Measurements from ENCODE around the gene SNTG2.
A peak's percentile ranks its signal among the peaks of the same experiment; 100 is the strongest.
"Not testable (repeated sequence)": the region's sequence is repeated elsewhere in the genome, so short reads cannot be mapped to it uniquely, and the experiment has no call there.

Gene SNTG2

GRCh38 chr2:950080-950966 lies at the start of gene SNTG2:
SNTG2 (plus strand) TSS chr2:950849; CDS start chr2:950997, 148 bp downstream.
- no peaks in the 10 kb centered on the region for H3K36me3 Mint-ChIP-seq
- ATAC-seq (replicated peaks) (peak in 1 of 2 donors; percentile 61), DNase-seq (peak; percentile 11)
- peaks cover 22 to 31% of the 10 kb centered on the region in 2 donors for H3K4me1 Mint-ChIP-seq
- no peaks in the 10 kb centered on the region for H3K9me3 Mint-ChIP-seq
- peak within 1 kb of the TSS; percentile 76 to 83 for H3K4me3 Mint-ChIP-seq
- peaks cover 44 to 46% of the 10 kb centered on the region in 2 donors for H3K27me3 Mint-ChIP-seq
- H3K27ac Mint-ChIP-seq: peak within 1 kb of the TSS; percentile 71

GRCh38 chr2:902584-902983 lies 48.1 kb upstream of the SNTG2 start:
- no peak for DNase-seq

GRCh38 chr2:903223-903900 lies 47.3 kb upstream of the SNTG2 start:
- Mint-ChIP-seq H3K36me3 (no peaks in the 10 kb centered on the region), H3K9me3 (peaks cover 0 to 4% of the 10 kb centered on the region in 2 donors), H3K27ac (no peak overlapping the region), H3K4me3 (no peak overlapping the region), H3K27me3 (peaks cover 15 to 25% of the 10 kb centered on the region in 2 donors), H3K4me1 (no peaks in the 10 kb centered on the region)
- no peak for ATAC-seq (replicated peaks)
- no peak for DNase-seq

More at GRCh38 chr2:902584-902983, 48.1 kb upstream of the SNTG2 start:
- ATAC-seq (replicated peaks): no peak
- Mint-ChIP-seq H3K27ac (no peak overlapping the region), H3K27me3 (peaks cover 15 to 25% of the 10 kb centered on the region in 2 donors), H3K4me3 (no peak overlapping the region), H3K9me3 (peaks cover 5 to 8% of the 10 kb centered on the region in 2 donors), H3K36me3 (peaks cover 0 to under 1% of the 10 kb centered on the region in 2 donors), H3K4me1 (no peaks in the 10 kb centered on the region)

- H3K27me3 Mint-ChIP-seq: peaks cover 15 to 25% of the 10 kb centered on the region in 2 donors
- ATAC-seq (replicated peaks) (no peak), DNase-seq (no peak)
- no peaks in the 10 kb centered on the region for H3K36me3 Mint-ChIP-seq
- no peaks in the 10 kb centered on the region for H3K4me1 Mint-ChIP-seq
- H3K27ac Mint-ChIP-seq: no peak overlapping the region
- no peak overlapping the region for H3K4me3 Mint-ChIP-seq
- H3K9me3 Mint-ChIP-seq: peaks cover 0 to 4% of the 10 kb centered on the region in 2 donors
Measured at GRCh38 chr2:904246-905024, 46.2 kb upstream of the SNTG2 start.

GRCh38 chr2:905091-905832 lies 45.4 kb upstream of the SNTG2 start:
- ATAC-seq (replicated peaks) (no peak), DNase-seq (no peak)
- Mint-ChIP-seq H3K36me3 (peaks cover 2% of the 10 kb centered on the region in 2 donors), H3K27me3 (peaks cover 15 to 22% of the 10 kb centered on the region in 2 donors), H3K4me3 (no peak overlapping the region), H3K27ac (no peak overlapping the region), H3K9me3 (peaks cover 1 to 2% of the 10 kb centered on the region in 2 donors), H3K4me1 (peaks cover 0 to 1% of the 10 kb centered on the region in 2 donors)

GRCh38 chr2:905833-906140 lies 44.9 kb upstream of the SNTG2 start:
- no peak overlapping the region for H3K27ac Mint-ChIP-seq
- H3K9me3 Mint-ChIP-seq: peaks cover 4 to 6% of the 10 kb centered on the region in 2 donors
- peaks cover 3 to 5% of the 10 kb centered on the region in 2 donors for H3K4me1 Mint-ChIP-seq
- no peak overlapping the region for H3K4me3 Mint-ChIP-seq
- ATAC-seq (replicated peaks) (no peak), DNase-seq (no peak)
- H3K36me3 Mint-ChIP-seq: peaks cover 5 to 6% of the 10 kb centered on the region in 2 donors
- peaks cover 15 to 21% of the 10 kb centered on the region in 2 donors for H3K27me3 Mint-ChIP-seq

- no peak for DNase-seq
- ATAC-seq (replicated peaks): no peak
- peaks cover 15 to 21% of the 10 kb centered on the region in 2 donors for H3K27me3 Mint-ChIP-seq
- peaks cover 3 to 5% of the 10 kb centered on the region in 2 donors for H3K4me1 Mint-ChIP-seq
- no peak overlapping the region for H3K4me3 Mint-ChIP-seq
- H3K36me3 Mint-ChIP-seq: peaks cover 5 to 6% of the 10 kb centered on the region in 2 donors
- no peak overlapping the region for H3K27ac Mint-ChIP-seq
- H3K9me3 Mint-ChIP-seq: peaks cover 6% of the 10 kb centered on the region in 2 donors
Measured at GRCh38 chr2:907706-908105, 42.9 kb upstream of the SNTG2 start.

GRCh38 chr2:908568-908967 lies 42.1 kb upstream of the SNTG2 start:
- H3K4me3 Mint-ChIP-seq: no peak overlapping the region
- peaks cover 5 to 6% of the 10 kb centered on the region in 2 donors for H3K36me3 Mint-ChIP-seq
- ATAC-seq (replicated peaks) (no peak), DNase-seq (no peak)
- peaks cover 6% of the 10 kb centered on the region in 2 donors for H3K9me3 Mint-ChIP-seq
- peaks cover 3 to 5% of the 10 kb centered on the region in 2 donors for H3K4me1 Mint-ChIP-seq
- no peak overlapping the region for H3K27ac Mint-ChIP-seq
- H3K27me3 Mint-ChIP-seq: peaks cover 8 to 14% of the 10 kb centered on the region in 2 donors

- not testable (repeated sequence) for H3K36me3 Mint-ChIP-seq; H3K4me1 Mint-ChIP-seq; DNase-seq; H3K9me3 Mint-ChIP-seq; ATAC-seq (replicated peaks); H3K27me3 Mint-ChIP-seq
- peak overlapping the region; percentile 93 for H3K27ac Mint-ChIP-seq
- H3K4me3 Mint-ChIP-seq: peak overlapping the region in 1 of 2 donors; percentile 65
Measured at GRCh38 chr2:909764-910379, 40.8 kb upstream of the SNTG2 start.

GRCh38 chr2:910698-911097 lies 40.0 kb upstream of the SNTG2 start:
- Mint-ChIP-seq H3K27me3 (peaks cover 5 to 6% of the 10 kb centered on the region in 2 donors), H3K4me3 (peak overlapping the region in 1 of 2 donors; percentile 65), H3K36me3 (peaks cover 5 to 6% of the 10 kb centered on the region in 2 donors), H3K27ac (peak overlapping the region; percentile 93), H3K4me1 (peaks cover 3 to 5% of the 10 kb centered on the region in 2 donors), H3K9me3 (peaks cover 6% of the 10 kb centered on the region in 2 donors)
- DNase-seq (no peak), ATAC-seq (replicated peaks) (no peak)

GRCh38 chr2:915979-916378 lies 34.7 kb upstream of the SNTG2 start:
- H3K27me3 Mint-ChIP-seq: peaks cover 13 to 22% of the 10 kb centered on the region in 2 donors
- DNase-seq (no peak), ATAC-seq (replicated peaks) (no peak)
- no peaks in the 10 kb centered on the region for H3K4me1 Mint-ChIP-seq
- peaks cover 0 to 3% of the 10 kb centered on the region in 2 donors for H3K9me3 Mint-ChIP-seq
- no peak overlapping the region for H3K27ac Mint-ChIP-seq
- H3K4me3 Mint-ChIP-seq: no peak overlapping the region
- H3K36me3 Mint-ChIP-seq: no peaks in the 10 kb centered on the region

- no peak overlapping the region for H3K27ac Mint-ChIP-seq
- no peaks in the 10 kb centered on the region for H3K36me3 Mint-ChIP-seq
- DNase-seq: no peak
- H3K4me1 Mint-ChIP-seq: no peaks in the 10 kb centered on the region
- H3K27me3 Mint-ChIP-seq: peaks cover 13 to 22% of the 10 kb centered on the region in 2 donors
- H3K9me3 Mint-ChIP-seq: no peaks in the 10 kb centered on the region
- H3K4me3 Mint-ChIP-seq: no peak overlapping the region
- no peak for ATAC-seq (replicated peaks)
Measured at GRCh38 chr2:916935-917334, 33.7 kb upstream of the SNTG2 start.

GRCh38 chr2:919672-920071 lies 31.0 kb upstream of the SNTG2 start:
- H3K4me3 Mint-ChIP-seq: no peak overlapping the region
- H3K27me3 Mint-ChIP-seq: peaks cover 19 to 30% of the 10 kb centered on the region in 2 donors
- no peak overlapping the region for H3K27ac Mint-ChIP-seq
- H3K9me3 Mint-ChIP-seq: no peaks in the 10 kb centered on the region
- H3K4me1 Mint-ChIP-seq: no peaks in the 10 kb centered on the region
- no peaks in the 10 kb centered on the region for H3K36me3 Mint-ChIP-seq
- ATAC-seq (replicated peaks) (no peak), DNase-seq (no peak)

All from stimulated activated naive B cell treated with anti-CD40 and anti-IgM and Interleukin-4, amounts not matched to agents 10 μg/mL and 1 μg/mL and 100 μg/mL, for 72 hours (primary cell).